ENCODE measurements around the gene FAM78A. TPM values are rescaled to one million over a fixed set of nuclear protein-coding genes. Genes with fewer than 3 reads are reported as not detected.
"Not testable (repeated sequence)": the region's sequence is repeated elsewhere in the genome, so short reads cannot be mapped to it uniquely, and the experiment has no call there.

FAM78A gene
- total RNA-seq, 4 donors from 2014 or later, result 1.9 to 9.9 (median 5.5) TPM

DNA sequence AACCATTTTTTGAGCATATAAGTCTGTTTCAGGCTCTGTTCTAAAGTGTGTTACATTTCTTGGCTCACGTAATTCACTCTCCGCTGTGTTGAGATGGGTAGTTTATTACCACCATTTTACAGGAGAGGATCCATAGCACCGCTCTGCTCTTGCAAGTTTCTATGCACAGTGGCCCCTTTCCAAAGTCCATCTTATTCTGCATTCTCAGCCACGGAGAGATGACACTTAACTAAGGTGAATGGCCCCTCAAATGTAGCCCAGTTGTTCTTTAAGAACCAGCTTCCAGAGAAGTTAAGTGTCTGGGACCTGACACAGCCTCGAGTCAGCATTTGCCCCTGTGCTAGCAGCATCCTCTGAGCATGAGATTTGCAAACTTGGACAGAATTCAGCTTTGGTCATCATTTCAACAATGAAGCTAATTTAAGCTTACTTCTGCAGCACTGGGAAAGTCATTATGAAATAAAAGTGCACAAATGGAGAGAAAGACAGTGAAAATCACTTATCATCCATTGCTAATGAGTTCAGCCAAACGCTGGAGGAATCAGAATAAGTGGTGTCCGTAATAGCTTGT is 61.9 kb downstream of the FAM78A start:
- TF ChIP-seq, protein P1, sequence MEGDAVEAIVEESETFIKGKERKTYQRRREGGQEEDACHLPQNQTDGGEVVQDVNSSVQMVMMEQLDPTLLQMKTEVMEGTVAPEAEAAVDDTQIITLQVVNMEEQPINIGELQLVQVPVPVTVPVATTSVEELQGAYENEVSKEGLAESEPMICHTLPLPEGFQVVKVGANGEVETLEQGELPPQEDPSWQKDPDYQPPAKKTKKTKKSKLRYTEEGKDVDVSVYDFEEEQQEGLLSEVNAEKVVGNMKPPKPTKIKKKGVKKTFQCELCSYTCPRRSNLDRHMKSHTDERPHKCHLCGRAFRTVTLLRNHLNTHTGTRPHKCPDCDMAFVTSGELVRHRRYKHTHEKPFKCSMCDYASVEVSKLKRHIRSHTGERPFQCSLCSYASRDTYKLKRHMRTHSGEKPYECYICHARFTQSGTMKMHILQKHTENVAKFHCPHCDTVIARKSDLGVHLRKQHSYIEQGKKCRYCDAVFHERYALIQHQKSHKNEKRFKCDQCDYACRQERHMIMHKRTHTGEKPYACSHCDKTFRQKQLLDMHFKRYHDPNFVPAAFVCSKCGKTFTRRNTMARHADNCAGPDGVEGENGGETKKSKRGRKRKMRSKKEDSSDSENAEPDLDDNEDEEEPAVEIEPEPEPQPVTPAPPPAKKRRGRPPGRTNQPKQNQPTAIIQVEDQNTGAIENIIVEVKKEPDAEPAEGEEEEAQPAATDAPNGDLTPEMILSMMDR (IDR thresholded peaks at IDR 0.05), result no peak
- DNase-seq (ENCODE audit: low spot score) (no peak), ATAC-seq (ENCODE audit: low FRiP score) (no peak)

DNA sequence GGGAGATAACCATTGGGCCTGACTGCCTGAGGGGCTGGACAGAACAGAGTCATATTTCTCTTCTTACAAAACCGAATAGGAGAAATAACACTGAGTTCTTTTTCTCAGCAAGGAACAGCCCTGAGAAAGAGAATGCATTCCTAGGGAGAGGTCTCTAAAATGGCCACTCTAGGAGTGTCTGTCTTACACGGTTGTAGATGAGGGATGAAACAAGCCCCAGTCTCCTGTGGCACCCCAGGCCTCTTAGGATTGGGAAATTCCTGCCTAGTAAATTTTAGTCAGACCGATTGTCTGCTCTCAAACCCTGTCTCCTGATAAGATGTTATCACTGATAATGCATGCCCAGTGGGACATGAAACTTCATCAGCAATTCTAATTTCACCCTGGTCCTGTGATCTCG is 64.4 kb downstream of the FAM78A start:
- not testable (repeated sequence) for DNase-seq (ENCODE audit: low spot score); ATAC-seq (ENCODE audit: low FRiP score)

Other genes with a start within 250 kb of the FAM78A start
- 100 to 1,000 TPM in 1 of 4 donors, 10 to 100 TPM in 3; 19.9 to 121 (median 38.4) TPM for gene AIF1L, start 180.0 kb downstream of the FAM78A start, total RNA-seq
- gene NUP214, start 150.9 kb downstream of the FAM78A start, total RNA-seq, result 10 to 100 TPM; 27.4 to 78.3 (median 47.4) TPM
- 10 to 100 TPM in 1 of 4 donors, 1 to 10 TPM in 3; 3.8 to 14.0 (median 6.5) TPM for gene PLPP7, start 13.2 kb upstream of the FAM78A start, total RNA-seq
- gene PRRC2B, start 117.6 kb upstream of the FAM78A start, total RNA-seq, result 100 to 1,000 TPM in 2 of 4 donors, 10 to 100 TPM in 2; 80.7 to 126 (median 100) TPM
- 10 to 100 TPM; 18.7 to 23.5 (median 19.7) TPM for gene POMT1, start 226.4 kb upstream of the FAM78A start, total RNA-seq

Measured in omental fat pad (tissue), 4 donors.